A549 (cell line): ENCODE results near the gene STK16.

Experiments
- EP300 ChIP-seq, 2 experiments: fragments of >200 bp; sonication (Bioruptor Twin); formaldehyde crosslinking; IDR thresholded peaks; 2 replicates in 1 of 2; 3 replicates in 1 of 2; pipeline ENCODE4 v1.6.1; 2016 to 2017
- JUN ChIP-seq, 2 experiments: fragments of >200 bp; sonication (Bioruptor Twin); formaldehyde crosslinking; IDR thresholded peaks; 2 replicates in 1 of 2; 3 replicates in 1 of 2; pipeline ENCODE4 v1.6.1; 2016 to 2017
- POLR2A ChIP-seq: IDR thresholded peaks from 2 replicates; pipeline ENCODE4 v1.6.1; 2012; ENCODE audit warnings: mild to moderate bottlenecking, low read length

DNA sequence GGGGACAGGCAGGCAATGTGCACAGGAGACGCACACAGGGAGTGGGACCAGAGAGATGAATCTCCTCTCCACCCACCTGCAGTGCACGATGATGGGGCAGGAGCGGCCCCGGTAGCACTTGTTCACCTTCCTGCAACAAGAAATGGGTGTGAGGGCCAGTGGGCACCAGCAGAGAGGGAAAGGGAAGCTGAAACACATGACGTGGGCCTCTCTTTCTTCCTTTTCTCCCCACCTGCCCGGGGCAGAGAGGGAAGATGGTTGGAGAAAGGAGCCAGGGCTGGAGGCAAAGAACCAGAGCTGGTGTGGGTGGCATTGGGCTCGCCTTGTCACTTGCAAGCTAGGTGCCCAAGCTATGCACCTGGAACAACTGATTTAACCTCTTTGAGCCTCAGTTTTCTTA lies 46.1 kb downstream of the STK16 start:
- TF ChIP-seq EP300 (IDR thresholded peaks at IDR 0.05) (no peak), POLR2A (no peak), JUN (IDR thresholded peaks at IDR 0.05) (no peak)
